ENCODE data around the gene ZC3H7B. TPM values are rescaled to one million over a fixed set of nuclear protein-coding genes. Genes with fewer than 3 reads are reported as not detected.

Gene ZC3H7B
- total RNA-seq, 4 donors from 2014 or later, result 29.5 to 43.6 (median 35.7) TPM

- in situ Hi-C loops (cut with MboI; ENCODE audit: low pct_ligation_motif_present in 1 of 4, low pct_unique_long_range_greater_than_20kb in 1 of 4, low sequenced_read_pairs in 3 of 4), result no loop called here
- DNase-seq, result no peak
- Histone ChIP-seq H3K4me1 (peaks cover 0 to 9% (median 2%) of the 10 kb centered on the region in 4 donors), H3K36me3 (peaks cover 0 to 34% (median 12%) of the 10 kb centered on the region in 4 donors), H3K27me3 (no peaks in the 10 kb centered on the region), H3K9me3 (no peaks in the 10 kb centered on the region), H3K27ac (no peak overlapping the region), H3K4me3 (no peak overlapping the region)
- intact Hi-C loops (cut with DNase I; ENCODE audit: low total_unique reads), result no loop called here
- TF ChIP-seq CTCF (IDR thresholded peaks at IDR 0.05) (no peak), POLR2A (IDR thresholded peaks at IDR 0.05) (no peak), EP300 (IDR thresholded peaks at IDR 0.05; ENCODE audit: low read depth) (no peak), POLR2AphosphoS5 (IDR thresholded peaks at IDR 0.05) (no peak)
- WGBS, 2 donors (ENCODE audit: low coverage in 1 of 2), result 82% methylated on average over 10 of the region's 10 CpGs; no CpG with 5 or more reads in 1 of the 2 donors
These were observed 52.7 kb downstream of the ZC3H7B start for GRCh38 chr22:41353862-41354575.

- Histone ChIP-seq H3K4me1 (peaks cover 0 to 7% (median 2%) of the 10 kb centered on the region in 4 donors), H3K9me3 (no peaks in the 10 kb centered on the region), H3K27me3 (no peaks in the 10 kb centered on the region), H3K36me3 (peaks cover 0 to 34% (median 12%) of the 10 kb centered on the region in 4 donors), H3K27ac (no peak overlapping the region), H3K4me3 (no peak overlapping the region)
- in situ Hi-C loops (cut with MboI; ENCODE audit: low pct_ligation_motif_present in 1 of 4, low pct_unique_long_range_greater_than_20kb in 1 of 4, low sequenced_read_pairs in 3 of 4), result no loop called here
- no peak for DNase-seq
- 70 to 93% methylated on average over 2 to 10 of the region's 10 CpGs for WGBS, 2 donors (ENCODE audit: low coverage in 1 of 2)
- no peak for TF ChIP-seq CTCF (IDR thresholded peaks at IDR 0.05)
- intact Hi-C loops (cut with DNase I; ENCODE audit: low total_unique reads), result no loop called here
These were observed 53.7 kb downstream of the ZC3H7B start for GRCh38 chr22:41354979-41355378.

- H3K4me1 ChIP-seq, result no peaks in the 10 kb centered on the region
- TF ChIP-seq POLR2AphosphoS5 (IDR thresholded peaks at IDR 0.05) (no peak), CTCF (IDR thresholded peaks at IDR 0.05) (no peak), EP300 (IDR thresholded peaks at IDR 0.05; ENCODE audit: low read depth) (no peak), POLR2A (IDR thresholded peaks at IDR 0.05) (no peak)
- H3K9me3 ChIP-seq, result no peaks in the 10 kb centered on the region
- no peaks in the 10 kb centered on the region for H3K27me3 ChIP-seq
- intact Hi-C loops (cut with DNase I; ENCODE audit: low total_unique reads) (no loop called here), in situ Hi-C loops (cut with MboI; ENCODE audit: low pct_ligation_motif_present in 1 of 4, low pct_unique_long_range_greater_than_20kb in 1 of 4, low sequenced_read_pairs in 3 of 4) (no loop called here)
- no peak for DNase-seq
- 96% methylated on average over 17 of the region's 17 CpGs; no CpG with 5 or more reads in 1 of the 2 donors for WGBS, 2 donors (ENCODE audit: low coverage in 1 of 2)
- peaks cover 0 to 34% (median 12%) of the 10 kb centered on the region in 4 donors for H3K36me3 ChIP-seq
- no peak overlapping the region for H3K4me3 ChIP-seq
- H3K27ac ChIP-seq, result no peak overlapping the region
These were observed 54.6 kb downstream of the ZC3H7B start for GRCh38 chr22:41355895-41356294.

GRCh38 chr22:41356430-41357028 lies 55.2 kb downstream of the ZC3H7B start:
- peaks cover 0 to 32% (median 12%) of the 10 kb centered on the region in 4 donors for H3K36me3 ChIP-seq
- intact Hi-C loops (cut with DNase I; ENCODE audit: low total_unique reads) (no loop called here), in situ Hi-C loops (cut with MboI; ENCODE audit: low pct_ligation_motif_present in 1 of 4, low pct_unique_long_range_greater_than_20kb in 1 of 4, low sequenced_read_pairs in 3 of 4) (no loop called here)
- no peaks in the 10 kb centered on the region for H3K9me3 ChIP-seq
- no peak for TF ChIP-seq POLR2A (IDR thresholded peaks at IDR 0.05)
- H3K27me3 ChIP-seq, result no peaks in the 10 kb centered on the region
- H3K27ac ChIP-seq, result no peak overlapping the region
- H3K4me1 ChIP-seq, result no peaks in the 10 kb centered on the region
- WGBS, 2 donors (ENCODE audit: low coverage in 1 of 2), result 91% methylated on average over 25 of the region's 25 CpGs; no CpG with 5 or more reads in 1 of the 2 donors
- DNase-seq, result no peak
- H3K4me3 ChIP-seq, result no peak overlapping the region
